Activated T-cell treated with anti-CD3 and anti-CD28 coated beads for 24 hours (primary cell): ENCODE measurements around the gene SLCO2A1.

Experiments used
- DNase-seq: peaks from one replicate; pipeline ENCODE4 v3.0.0-alpha.2; 2020; ENCODE audit warnings: low read depth

SLCO2A1 gene

DNA sequence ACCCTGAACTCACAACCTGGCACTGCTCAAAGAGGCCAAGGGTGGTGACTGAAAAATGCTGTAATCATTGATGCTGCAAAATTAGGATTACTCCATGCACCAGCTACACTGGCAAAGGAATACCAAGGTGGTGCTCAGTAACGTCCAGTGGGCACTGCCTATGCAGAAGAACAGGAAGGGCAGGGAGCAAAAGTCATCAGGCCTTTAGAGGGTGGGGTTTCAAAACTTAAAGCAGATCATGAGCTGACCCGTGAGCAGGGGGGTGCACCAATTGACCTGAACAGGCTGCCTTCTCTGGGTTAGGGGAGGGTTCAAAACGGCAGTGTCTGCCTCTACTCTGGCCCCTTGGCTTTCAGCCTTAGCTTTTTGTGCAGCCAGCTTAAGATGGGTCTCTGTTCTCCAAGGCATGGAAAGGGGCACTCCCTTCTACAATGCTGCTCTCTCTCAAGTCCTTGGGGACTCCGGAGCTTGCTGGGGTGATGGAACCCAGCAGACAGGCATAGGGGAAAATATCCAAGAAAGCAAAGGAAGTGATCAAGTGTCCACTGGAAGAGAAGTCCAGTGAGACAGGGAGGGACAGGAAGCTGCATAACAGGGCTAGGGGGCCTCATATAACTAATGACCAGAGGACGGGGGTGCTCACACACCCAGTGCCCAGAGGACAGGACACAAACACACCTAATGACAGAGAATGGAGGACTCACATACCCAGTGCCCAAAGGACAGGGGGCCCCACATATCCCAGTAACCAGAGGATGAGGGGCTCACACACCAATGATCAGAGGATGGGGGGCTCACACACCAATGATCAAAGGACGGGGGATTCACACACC, 145.5 kb downstream of the SLCO2A1 start:
- no peak for DNase-seq

- no peak for DNase-seq
Observed at GRCh38 chr3:133883641-133884040, 146.1 kb downstream of the SLCO2A1 start.

DNA sequence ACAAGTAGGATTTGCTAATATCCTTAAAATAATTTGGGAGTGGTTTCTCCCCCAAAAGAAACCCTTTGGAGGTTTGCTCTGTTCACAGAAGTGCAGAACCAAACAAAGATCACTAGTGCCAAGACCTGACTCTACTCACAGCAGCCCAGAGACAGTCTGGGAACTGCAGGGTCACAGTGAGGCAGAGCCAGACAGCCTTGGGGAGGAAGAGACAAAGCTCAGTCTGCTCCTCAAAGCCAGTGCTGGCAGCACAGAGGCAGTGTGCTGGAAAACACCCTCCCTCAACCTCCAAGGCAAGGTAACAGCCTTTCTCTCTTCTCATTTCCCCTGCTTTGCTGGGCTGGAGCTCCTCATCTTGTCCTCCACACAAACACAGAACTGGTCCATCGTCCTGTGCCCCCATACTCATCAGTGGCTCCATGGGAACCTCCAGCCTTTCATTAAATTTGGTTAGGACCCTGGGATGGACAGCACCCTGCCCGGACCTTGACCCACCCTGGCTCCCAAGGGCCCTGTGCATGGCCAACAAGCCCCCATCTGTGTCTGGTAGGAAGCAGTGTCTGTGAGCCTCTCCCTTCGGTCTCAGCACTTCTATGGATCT, 146.6 kb downstream of the SLCO2A1 start:
- DNase-seq: no peak

GRCh38 chr3:133881939-133882825, 147.5 kb downstream of the SLCO2A1 start:
- no peak for DNase-seq

DNA sequence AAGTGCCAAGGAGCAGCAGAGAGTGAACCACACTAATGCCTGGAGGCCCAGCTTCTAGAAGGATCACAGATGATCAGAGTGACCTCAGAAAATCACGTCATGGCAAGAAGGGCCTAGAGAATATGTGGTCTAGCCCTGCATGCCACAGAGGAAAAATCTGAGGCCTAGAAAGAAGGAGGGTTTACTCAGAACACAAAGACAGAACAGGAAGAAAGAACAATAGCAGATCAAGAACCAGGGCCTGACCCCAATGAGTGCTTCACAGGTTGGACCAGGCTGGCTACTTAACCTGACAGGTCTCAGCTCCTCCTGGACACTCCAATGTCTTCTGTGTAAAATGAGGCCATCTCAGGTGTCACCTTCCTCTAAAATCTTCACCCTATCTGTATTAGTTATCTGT, 148.2 kb downstream of the SLCO2A1 start:
- no peak for DNase-seq

- no peak for DNase-seq
Observed at GRCh38 chr3:133880886-133881455, 148.8 kb downstream of the SLCO2A1 start.

DNA sequence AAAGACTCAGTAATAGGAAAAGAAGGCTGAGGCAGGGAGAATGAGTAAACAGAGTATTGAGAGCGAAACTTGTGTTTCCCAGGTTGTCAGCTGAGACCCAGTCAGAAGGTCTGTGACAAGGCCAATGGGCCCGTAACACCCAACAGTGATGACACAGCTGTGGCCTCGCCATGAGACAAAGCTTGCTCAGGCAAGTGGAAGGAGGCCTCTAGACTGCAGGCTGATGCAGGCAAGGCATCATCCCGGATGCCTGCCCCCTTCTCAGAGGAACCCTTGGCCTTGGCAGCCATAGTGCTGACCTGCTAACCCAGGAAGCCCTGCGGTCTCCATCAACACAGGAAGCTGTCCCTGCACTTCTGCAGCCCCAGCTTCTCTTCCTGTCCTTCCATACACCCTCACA, 149.4 kb downstream of the SLCO2A1 start:
- DNase-seq: no peak

- no peak for DNase-seq
Observed at GRCh38 chr3:133878518-133878917, 151.2 kb downstream of the SLCO2A1 start.
